ENCODE data around the gene RASAL1. TPM values are rescaled to one million over a fixed set of nuclear protein-coding genes. Genes with fewer than 3 reads are reported as not detected.

Gene RASAL1
- total RNA-seq, 1 experiment from 2014 or later: 8.1 TPM

DNA sequence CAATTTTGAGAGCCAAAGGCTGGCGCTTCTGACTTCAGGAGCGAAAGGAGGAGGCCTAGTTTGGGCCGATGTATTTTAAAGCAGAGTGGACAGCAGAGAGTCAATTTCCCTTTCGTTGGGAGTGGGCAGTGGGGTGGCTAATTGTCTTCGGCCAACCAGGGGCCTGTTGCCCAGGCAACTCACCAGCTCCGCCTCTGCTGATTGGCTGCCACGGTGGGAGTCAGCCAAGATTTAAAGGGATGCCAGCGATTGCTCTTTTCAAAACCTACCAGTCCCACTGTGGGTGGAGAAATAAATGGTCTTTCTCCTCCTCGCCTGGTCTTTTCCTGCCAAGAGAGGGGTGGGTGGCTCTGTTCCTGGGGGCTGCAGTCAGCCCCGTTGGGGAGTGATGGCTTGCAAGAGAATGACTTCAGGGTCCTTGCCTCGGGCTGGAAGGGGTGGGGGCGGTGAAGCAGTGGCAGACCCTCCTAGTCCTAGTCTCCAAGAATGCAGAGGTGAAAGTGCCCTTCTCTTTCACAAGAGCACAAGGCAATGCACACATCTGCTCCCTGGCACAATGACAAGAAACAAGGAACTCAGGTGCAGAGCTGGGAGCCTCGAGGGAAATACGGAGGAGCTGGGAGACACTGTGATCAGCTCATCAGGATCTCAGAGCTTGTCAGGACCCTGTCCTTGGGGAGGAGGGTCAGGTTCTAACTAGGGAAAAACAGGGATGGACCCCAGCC lies 37.7 kb downstream of the RASAL1 start:
- DNase-seq (ENCODE audit: low spot score) (peak; percentile 46), ATAC-seq (0 out of 2 replicates have a peak, but pooled peaks have one; percentile 4)
- Mint-ChIP-seq H3K9me3 (no peaks in the 10 kb centered on the region), H3K27ac (no peak overlapping the region), H3K36me3 (no peaks in the 10 kb centered on the region), H3K27me3 (ENCODE audit: low read depth) (no peaks in the 10 kb centered on the region), H3K4me3 (0 out of 2 replicates have a peak overlapping the region, but pooled peaks have one; percentile 3), H3K4me1 (peaks cover 9% of the 10 kb centered on the region)
- ChIA-PET POLR2A (interaction anchor here (1.4 kb wide), 1 partner anchor 30 kb away, joined by 3 read pairs; no protein-coding TSS in a partner anchor), CTCF (interaction anchor here (0.5 to 3.0 kb wide), 19 partner anchors 8 to 950 kb away, joined by 3 to 13 read pairs (median 4); partner anchors contain the start of genes CFAP73 and RASAL1)
- TF ChIP-seq NFE2L1 (CRISPR knock-in tag; IDR thresholded peaks at IDR 0.05): no peak
- TF ChIP-seq NFYB (CRISPR knock-in tag; conservative IDR thresholded peaks at IDR 0.05; ENCODE audit: low read depth): peak; percentile 45
- 0 out of 2 replicates have a peak, but pooled peaks have one; percentile 15 for TF ChIP-seq ZBTB21 (CRISPR knock-in tag; IDR thresholded peaks at IDR 0.05; ENCODE audit: borderline replicate concordance)

DNA sequence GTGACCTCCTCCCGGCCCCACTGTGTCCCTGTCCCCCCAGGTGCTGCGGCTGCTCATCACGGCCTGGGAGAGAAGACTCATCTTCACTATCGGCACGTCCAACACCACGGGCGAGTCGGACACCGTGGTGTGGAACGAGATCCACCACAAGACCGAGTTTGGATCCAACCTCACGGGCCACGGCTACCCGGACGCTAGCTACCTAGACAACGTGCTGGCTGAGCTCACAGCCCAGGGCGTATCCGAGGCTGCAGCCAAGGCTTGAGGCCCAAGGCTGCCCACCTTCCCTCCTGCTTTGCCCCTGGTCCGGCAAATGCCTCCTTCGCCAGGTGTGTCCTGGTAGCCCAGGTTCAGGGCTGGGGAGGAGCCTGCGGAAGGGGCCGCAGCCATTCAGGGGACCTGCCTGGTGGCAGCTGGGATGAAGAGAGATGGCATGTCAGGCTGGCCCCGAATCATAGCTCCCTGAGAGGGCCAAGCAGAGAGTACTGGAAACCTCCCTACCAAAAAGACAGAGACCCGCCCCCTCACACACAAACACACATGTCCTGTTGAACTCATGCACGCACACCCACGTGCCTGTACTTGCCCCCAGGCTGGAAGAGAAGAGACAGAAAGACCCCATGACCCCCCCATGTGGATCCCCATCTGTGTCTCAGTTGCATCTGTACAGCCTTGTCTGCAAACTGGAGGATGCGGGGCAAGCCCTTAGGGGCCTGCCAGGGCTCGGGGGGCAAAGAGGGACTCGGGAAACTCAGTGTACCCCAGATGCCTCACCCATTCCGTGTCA lies 38.7 kb downstream of the RASAL1 start:
- Mint-ChIP-seq H3K27ac (no peak overlapping the region), H3K36me3 (no peaks in the 10 kb centered on the region), H3K4me1 (peaks cover 16% of the 10 kb centered on the region), H3K9me3 (no peaks in the 10 kb centered on the region), H3K4me3 (no peak overlapping the region), H3K27me3 (ENCODE audit: low read depth) (no peaks in the 10 kb centered on the region; the same call in 1 of the 2 replicates)
- ChIA-PET CTCF (interaction anchor here (0.5 to 3.0 kb wide), 16 partner anchors 22 to 949 kb away, joined by 3 to 13 read pairs (median 4); partner anchors contain the start of gene RASAL1), POLR2A (interaction anchor here (0.6 to 1.4 kb wide), 4 partner anchors 29 to 120 kb away, joined by 3 to 8 read pairs (median 4); no protein-coding TSS in a partner anchor)
- ATAC-seq (no peak), DNase-seq (ENCODE audit: low spot score) (no peak)
- TF ChIP-seq, protein P1, sequence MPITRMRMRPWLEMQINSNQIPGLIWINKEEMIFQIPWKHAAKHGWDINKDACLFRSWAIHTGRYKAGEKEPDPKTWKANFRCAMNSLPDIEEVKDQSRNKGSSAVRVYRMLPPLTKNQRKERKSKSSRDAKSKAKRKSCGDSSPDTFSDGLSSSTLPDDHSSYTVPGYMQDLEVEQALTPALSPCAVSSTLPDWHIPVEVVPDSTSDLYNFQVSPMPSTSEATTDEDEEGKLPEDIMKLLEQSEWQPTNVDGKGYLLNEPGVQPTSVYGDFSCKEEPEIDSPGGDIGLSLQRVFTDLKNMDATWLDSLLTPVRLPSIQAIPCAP (CRISPR knock-in tag; IDR thresholded peaks at IDR 0.05): no peak
- TF ChIP-seq TEAD1 (CRISPR knock-in tag; IDR thresholded peaks at IDR 0.05) (no peak), NFYB (CRISPR knock-in tag; conservative IDR thresholded peaks at IDR 0.05; ENCODE audit: low read depth) (no peak)
- TF ChIP-seq, protein P2, sequence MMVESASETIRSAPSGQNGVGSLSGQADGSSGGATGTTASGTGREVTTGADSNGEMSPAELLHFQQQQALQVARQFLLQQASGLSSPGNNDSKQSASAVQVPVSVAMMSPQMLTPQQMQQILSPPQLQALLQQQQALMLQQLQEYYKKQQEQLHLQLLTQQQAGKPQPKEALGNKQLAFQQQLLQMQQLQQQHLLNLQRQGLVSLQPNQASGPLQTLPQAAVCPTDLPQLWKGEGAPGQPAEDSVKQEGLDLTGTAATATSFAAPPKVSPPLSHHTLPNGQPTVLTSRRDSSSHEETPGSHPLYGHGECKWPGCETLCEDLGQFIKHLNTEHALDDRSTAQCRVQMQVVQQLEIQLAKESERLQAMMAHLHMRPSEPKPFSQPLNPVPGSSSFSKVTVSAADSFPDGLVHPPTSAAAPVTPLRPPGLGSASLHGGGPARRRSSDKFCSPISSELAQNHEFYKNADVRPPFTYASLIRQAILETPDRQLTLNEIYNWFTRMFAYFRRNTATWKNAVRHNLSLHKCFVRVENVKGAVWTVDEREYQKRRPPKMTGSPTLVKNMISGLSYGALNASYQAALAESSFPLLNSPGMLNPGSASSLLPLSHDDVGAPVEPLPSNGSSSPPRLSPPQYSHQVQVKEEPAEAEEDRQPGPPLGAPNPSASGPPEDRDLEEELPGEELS (CRISPR knock-in tag; IDR thresholded peaks at IDR 0.05): no peak
- TF ChIP-seq, protein P3, sequence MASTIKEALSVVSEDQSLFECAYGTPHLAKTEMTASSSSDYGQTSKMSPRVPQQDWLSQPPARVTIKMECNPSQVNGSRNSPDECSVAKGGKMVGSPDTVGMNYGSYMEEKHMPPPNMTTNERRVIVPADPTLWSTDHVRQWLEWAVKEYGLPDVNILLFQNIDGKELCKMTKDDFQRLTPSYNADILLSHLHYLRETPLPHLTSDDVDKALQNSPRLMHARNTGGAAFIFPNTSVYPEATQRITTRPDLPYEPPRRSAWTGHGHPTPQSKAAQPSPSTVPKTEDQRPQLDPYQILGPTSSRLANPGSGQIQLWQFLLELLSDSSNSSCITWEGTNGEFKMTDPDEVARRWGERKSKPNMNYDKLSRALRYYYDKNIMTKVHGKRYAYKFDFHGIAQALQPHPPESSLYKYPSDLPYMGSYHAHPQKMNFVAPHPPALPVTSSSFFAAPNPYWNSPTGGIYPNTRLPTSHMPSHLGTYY (CRISPR knock-in tag; IDR thresholded peaks at IDR 0.05): no peak
- TF ChIP-seq, protein P4, sequence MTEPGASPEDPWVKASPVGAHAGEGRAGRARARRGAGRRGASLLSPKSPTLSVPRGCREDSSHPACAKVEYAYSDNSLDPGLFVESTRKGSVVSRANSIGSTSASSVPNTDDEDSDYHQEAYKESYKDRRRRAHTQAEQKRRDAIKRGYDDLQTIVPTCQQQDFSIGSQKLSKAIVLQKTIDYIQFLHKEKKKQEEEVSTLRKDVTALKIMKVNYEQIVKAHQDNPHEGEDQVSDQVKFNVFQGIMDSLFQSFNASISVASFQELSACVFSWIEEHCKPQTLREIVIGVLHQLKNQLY (CRISPR knock-in tag; IDR thresholded peaks at IDR 0.05): no peak

DNA sequence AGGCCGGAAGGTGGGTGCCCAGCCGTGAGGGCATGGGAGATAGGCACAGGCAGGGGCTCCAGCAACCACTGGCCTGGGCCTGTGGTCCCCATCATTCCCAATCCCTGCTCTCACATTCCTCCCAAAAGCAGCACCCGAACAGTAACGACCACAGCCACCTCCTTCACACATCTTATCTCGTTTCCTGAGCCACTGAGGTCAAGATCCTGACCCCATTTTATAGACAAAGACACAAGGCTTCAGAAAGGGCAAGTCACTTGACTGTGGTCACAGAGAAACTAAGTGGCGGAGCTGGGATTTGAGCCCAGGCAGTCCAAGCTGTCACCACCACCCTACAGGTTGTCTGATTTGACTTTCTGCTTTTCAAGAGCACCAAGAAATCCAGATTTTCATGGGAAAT lies 40.2 kb downstream of the RASAL1 start:
- DNase-seq (ENCODE audit: low spot score) (no peak), ATAC-seq (no peak)
- ChIA-PET CTCF (no interaction called here), POLR2A (no interaction called here)
- Mint-ChIP-seq H3K27ac (no peak overlapping the region), H3K36me3 (no peaks in the 10 kb centered on the region), H3K9me3 (no peaks in the 10 kb centered on the region), H3K27me3 (ENCODE audit: low read depth) (no peaks in the 10 kb centered on the region; the same call in 1 of the 2 replicates), H3K4me3 (no peak overlapping the region), H3K4me1 (peaks cover 16% of the 10 kb centered on the region)
- TF ChIP-seq, protein P5, sequence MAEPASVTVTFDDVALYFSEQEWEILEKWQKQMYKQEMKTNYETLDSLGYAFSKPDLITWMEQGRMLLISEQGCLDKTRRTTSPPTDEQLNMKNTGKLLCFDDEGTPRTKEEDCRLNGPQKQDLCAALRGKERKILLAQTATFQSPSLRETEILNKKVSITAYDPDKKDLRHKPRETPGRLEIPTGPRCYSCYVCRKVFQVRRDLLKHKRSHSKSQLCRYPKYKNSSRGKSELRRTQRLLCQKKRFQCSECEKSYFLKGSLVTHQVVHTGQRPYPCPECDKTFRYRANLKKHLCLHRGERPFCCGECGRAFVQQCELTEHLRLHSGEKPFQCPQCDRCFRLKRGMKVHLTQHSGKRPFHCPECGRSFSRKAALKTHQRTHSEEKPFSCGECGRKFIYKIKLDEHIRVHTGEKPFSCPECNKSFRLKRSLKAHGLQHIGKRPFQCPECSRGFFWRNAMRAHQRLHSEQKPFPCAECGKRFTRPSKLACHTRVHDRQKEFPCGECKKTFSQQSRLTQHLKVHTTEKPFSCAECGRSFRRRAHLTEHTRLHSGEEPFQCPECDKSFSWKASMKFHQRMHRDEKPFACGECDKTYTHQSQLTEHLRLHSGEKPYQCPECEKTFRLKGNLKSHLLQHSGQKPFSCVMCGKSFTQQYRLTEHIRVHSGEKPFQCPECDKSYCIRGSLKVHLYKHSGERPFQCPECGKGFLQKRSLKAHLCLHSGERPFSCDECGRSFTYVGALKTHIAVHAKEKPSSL (CRISPR knock-in tag; conservative IDR thresholded peaks at IDR 0.05): no peak
- TF ChIP-seq FOXP1 (CRISPR knock-in tag; IDR thresholded peaks at IDR 0.05; ENCODE audit: borderline replicate concordance): no peak
- no peak for TF ChIP-seq OVOL2 (CRISPR knock-in tag; IDR thresholded peaks at IDR 0.05; ENCODE audit: borderline replicate concordance)
